Neutrophil (primary cell): ENCODE data around the gene CSTF3.

Experiments used
- H3K27ac ChIP-seq: fragments of 200-600 bp; sonication (generic); 2 replicates; pipeline ENCODE4 v1.5.1; 2016; ENCODE audit warnings: mild to moderate bottlenecking, moderate library complexity
- H3K27me3 ChIP-seq: fragments of 200-600 bp; sonication (generic); 2 replicates; pipeline ENCODE4 v1.6.0; 2016; ENCODE audit warnings: mild to moderate bottlenecking
- H3K36me3 ChIP-seq: fragments of 200-600 bp; sonication (generic); 2 replicates; pipeline ENCODE4 v1.5.1; 2017
- H3K4me1 ChIP-seq, 2 experiments: fragments of 200-600 bp in 1 of 2; sonication (generic) in 1 of 2; 1 replicate in 1 of 2; 2 replicates in 1 of 2; pipeline versions ENCODE4 v1.5.1 to v1.6.1; 2013 to 2016; ENCODE audit warnings: low read depth in 1 of 2, low read length in 1 of 2, mild to moderate bottlenecking in 1 of 2, moderate library complexity in 1 of 2; ENCODE audit not compliant: control insufficient read depth in 1 of 2, insufficient read depth in 1 of 2
- H3K4me3 ChIP-seq, 2 experiments: fragments of 200-600 bp in 1 of 2; sonication (generic) in 1 of 2; 1 replicate in 1 of 2; 2 replicates in 1 of 2; pipeline ENCODE4 v1.5.1; 2013 to 2016; ENCODE audit warnings: low read depth in 1 of 2, low read length in 1 of 2, mild to moderate bottlenecking in 1 of 2, moderate library complexity in 1 of 2
- H3K9me3 ChIP-seq: fragments of 200-600 bp; sonication (generic); 2 replicates; pipeline ENCODE4 v1.5.1; 2016
- TF ChIP-seq, protein P1 (sequence below): fragments of 200-600 bp; sonication (generic); IDR thresholded peaks from 2 replicates; pipeline ENCODE4 v1.5.1; 2016; ENCODE audit warnings: antibody characterized with exemption

Gene CSTF3

GRCh38 chr11:33043221-33043830, 118.0 kb downstream of the CSTF3 start:
- peaks cover 20 to 23% of the 10 kb centered on the region in 2 experiments for H3K4me1 ChIP-seq
- peaks cover 13% of the 10 kb centered on the region for H3K36me3 ChIP-seq
- TF ChIP-seq, protein P1, sequence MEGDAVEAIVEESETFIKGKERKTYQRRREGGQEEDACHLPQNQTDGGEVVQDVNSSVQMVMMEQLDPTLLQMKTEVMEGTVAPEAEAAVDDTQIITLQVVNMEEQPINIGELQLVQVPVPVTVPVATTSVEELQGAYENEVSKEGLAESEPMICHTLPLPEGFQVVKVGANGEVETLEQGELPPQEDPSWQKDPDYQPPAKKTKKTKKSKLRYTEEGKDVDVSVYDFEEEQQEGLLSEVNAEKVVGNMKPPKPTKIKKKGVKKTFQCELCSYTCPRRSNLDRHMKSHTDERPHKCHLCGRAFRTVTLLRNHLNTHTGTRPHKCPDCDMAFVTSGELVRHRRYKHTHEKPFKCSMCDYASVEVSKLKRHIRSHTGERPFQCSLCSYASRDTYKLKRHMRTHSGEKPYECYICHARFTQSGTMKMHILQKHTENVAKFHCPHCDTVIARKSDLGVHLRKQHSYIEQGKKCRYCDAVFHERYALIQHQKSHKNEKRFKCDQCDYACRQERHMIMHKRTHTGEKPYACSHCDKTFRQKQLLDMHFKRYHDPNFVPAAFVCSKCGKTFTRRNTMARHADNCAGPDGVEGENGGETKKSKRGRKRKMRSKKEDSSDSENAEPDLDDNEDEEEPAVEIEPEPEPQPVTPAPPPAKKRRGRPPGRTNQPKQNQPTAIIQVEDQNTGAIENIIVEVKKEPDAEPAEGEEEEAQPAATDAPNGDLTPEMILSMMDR, result no peak
- H3K4me3 ChIP-seq, result no peak overlapping the region
- no peaks in the 10 kb centered on the region for H3K27me3 ChIP-seq
- no peaks in the 10 kb centered on the region for H3K9me3 ChIP-seq
- H3K27ac ChIP-seq, result no peak overlapping the region

GRCh38 chr11:33040862-33041453, 120.3 kb downstream of the CSTF3 start:
- Histone ChIP-seq H3K4me3 (peak overlapping the region; percentile 94 to 97), H3K27me3 (no peaks in the 10 kb centered on the region), H3K36me3 (peaks cover 13% of the 10 kb centered on the region), H3K4me1 (peaks cover 14 to 19% of the 10 kb centered on the region in 2 experiments), H3K9me3 (no peaks in the 10 kb centered on the region), H3K27ac (peak overlapping the region; percentile 88)
- TF ChIP-seq, protein P1, result no peak

- peaks cover 13% of the 10 kb centered on the region for H3K36me3 ChIP-seq
- peak overlapping the region; percentile 94 to 97 for H3K4me3 ChIP-seq
- no peaks in the 10 kb centered on the region for H3K27me3 ChIP-seq
- H3K9me3 ChIP-seq, result no peaks in the 10 kb centered on the region
- TF ChIP-seq, protein P1, result no peak
- peaks cover 14 to 19% of the 10 kb centered on the region in 2 experiments for H3K4me1 ChIP-seq
- peak overlapping the region; percentile 88 for H3K27ac ChIP-seq
These were observed 121.0 kb downstream of the CSTF3 start for GRCh38 chr11:33040033-33040861.

DNA sequence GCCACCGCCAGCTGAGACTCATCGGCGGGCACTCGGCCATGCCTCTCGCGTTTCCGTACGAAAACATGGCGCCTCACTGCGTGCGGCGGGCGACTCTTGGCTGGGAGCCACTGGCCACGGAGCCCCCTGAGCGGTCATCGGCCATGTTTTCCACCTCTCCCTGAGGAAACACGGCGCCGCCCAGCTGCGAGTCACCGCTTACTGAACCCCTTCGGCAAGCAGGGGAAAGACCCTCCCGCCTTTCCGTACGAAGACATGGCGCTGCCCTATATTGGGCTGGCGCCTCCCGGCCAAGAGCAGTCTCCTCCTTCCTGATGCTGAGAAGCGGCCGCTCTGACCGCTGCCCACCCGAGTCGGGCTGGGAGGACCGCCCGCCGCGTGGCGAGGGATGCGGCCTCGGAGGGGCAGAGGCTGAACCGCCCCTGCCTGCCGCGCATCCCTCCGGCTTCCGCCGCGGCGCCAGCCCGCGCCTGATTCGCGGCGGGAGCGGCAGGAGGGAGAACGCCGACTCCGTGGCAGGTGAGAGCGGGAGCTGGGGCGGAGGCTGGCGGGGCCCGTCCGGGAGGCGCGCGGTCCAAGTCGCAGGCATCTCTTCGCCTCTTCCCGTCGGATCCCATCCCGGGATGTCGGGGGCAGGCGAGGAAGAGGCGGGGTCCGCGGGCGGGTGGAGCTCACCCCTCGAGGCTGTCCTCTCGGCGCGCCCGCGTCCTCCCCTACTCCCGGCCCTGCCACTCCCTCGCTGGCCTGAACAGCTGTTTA, 121.8 kb downstream of the CSTF3 start, which contains the start of gene TCP11L1:
TCP11L1 (plus strand) TSS at position 299 of the 759 bp plus-strand sequence. CDS start 4,202 bp downstream, outside the sequence.
- H3K4me1 ChIP-seq, result peaks cover 14 to 19% of the 10 kb centered on the region in 2 experiments
- peak within 1 kb of the TSS; percentile 88 for H3K27ac ChIP-seq
- H3K36me3 ChIP-seq, result peaks cover 8% of the 10 kb centered on the region
- no peaks in the 10 kb centered on the region for H3K27me3 ChIP-seq
- TF ChIP-seq, protein P1, result no peak
- peak within 1 kb of the TSS; percentile 94 to 97 for H3K4me3 ChIP-seq
- H3K9me3 ChIP-seq, result no peaks in the 10 kb centered on the region

GRCh38 chr11:33035011-33035410, 126.3 kb downstream of the CSTF3 start:
- Histone ChIP-seq H3K27ac (no peak overlapping the region), H3K27me3 (no peaks in the 10 kb centered on the region), H3K36me3 (no peaks in the 10 kb centered on the region), H3K4me1 (peaks cover 2 to 7% of the 10 kb centered on the region in 2 experiments), H3K4me3 (no peak overlapping the region), H3K9me3 (no peaks in the 10 kb centered on the region)
- TF ChIP-seq, protein P1, result no peak
